ENCODE measurements around the gene KNOP1. TPM values are rescaled to one million over a fixed set of nuclear protein-coding genes. Genes with fewer than 3 reads are reported as not detected.

KNOP1 gene
- total and polyA plus RNA-seq, 2 of the 13 experiments (the other 11 are each of a cell fraction or from before 2014, with no cell fraction given): 21.2 to 57.5 TPM

DNA sequence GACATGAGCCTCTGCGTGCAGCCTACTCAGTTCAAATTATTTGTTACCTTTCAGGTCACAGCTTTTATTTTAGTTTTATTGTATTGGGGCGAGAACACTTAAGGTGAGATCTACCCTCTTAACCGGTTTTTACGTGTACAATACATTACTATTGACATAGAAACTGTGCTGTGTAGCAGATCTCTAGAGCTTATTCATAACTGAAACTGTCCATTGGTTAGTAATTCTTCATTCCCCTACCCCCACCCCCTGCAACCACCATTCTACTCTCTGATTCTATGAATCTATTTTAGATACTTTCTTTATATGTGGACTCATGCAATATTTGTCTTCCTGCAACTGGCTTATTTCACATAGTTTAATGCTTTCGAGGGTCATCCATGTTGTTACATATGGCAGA is 43.5 kb downstream of the KNOP1 start (continued):
- TF ChIP-seq, protein P1, sequence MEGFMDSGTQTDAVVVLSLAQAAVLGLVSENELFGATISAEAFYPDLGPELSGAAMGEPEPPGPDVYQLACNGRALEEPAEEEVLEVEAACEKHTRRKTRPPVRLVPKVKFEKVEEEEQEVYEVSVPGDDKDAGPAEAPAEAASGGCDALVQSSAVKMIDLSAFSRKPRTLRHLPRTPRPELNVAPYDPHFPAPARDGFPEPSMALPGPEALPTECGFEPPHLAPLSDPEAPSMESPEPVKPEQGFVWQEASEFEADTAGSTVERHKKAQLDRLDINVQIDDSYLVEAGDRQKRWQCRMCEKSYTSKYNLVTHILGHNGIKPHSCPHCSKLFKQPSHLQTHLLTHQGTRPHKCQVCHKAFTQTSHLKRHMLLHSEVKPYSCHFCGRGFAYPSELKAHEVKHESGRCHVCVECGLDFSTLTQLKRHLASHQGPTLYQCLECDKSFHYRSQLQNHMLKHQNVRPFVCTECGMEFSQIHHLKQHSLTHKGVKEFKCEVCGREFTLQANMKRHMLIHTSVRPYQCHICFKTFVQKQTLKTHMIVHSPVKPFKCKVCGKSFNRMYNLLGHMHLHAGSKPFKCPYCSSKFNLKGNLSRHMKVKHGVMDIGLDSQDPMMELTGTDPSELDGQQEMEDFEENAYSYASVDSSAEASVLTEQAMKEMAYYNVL (CRISPR knock-in tag; IDR thresholded peaks at IDR 0.05; ENCODE audit: borderline replicate concordance): no peak

DNA sequence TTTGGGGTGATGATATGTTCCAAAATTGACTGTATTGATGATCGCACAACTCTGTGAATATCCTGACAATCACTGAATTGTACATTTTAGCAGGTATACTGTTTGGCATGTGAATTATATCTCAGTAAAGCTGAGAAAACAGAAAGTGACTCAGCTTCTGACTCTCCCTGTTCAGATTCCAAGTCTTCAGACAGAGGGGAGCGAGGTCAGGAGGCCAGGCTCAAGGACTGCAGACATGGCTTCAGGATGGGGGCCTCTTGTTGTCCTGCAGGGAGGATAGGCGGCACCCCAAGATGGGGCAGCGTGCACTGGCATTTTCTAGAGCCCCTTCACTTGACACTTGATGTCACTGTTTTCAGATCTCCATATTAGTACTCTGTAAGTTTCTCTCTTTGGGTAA is 45.6 kb downstream of the KNOP1 start:
- ATAC-seq (no peak), DNase-seq (ENCODE audit: low spot score) (no peak), FAIRE-seq (no peak)
- Histone ChIP-seq H3K4me3 (replicated peaks in 1 of 3; ENCODE audit: insufficient read depth in 1 of 3, low read depth in 2 of 3, low read length in 3 of 3) (no peak overlapping the region), H3K9me3 (ENCODE audit: low read length) (no peaks in the 10 kb centered on the region), H3K36me3 (replicated peaks in 1 of 2; ENCODE audit: control insufficient read depth in 1 of 2, insufficient read depth in 2 of 2, low read length in 2 of 2) (no peaks in the 10 kb centered on the region), H2AFZ (ENCODE audit: low read length) (no peak overlapping the region), H3K4me2 (ENCODE audit: low read depth, low read length) (no peak overlapping the region), H3K4me1 (ENCODE audit: insufficient read depth, low read length) (peaks cover 9% of the 10 kb centered on the region), H4K20me1 (ENCODE audit: insufficient read depth, low read length) (no peaks in the 10 kb centered on the region), H3K27ac (ENCODE audit: extremely low read length, insufficient read depth, low read length) (no peak overlapping the region), H3K9ac (ENCODE audit: insufficient read depth, low read depth, low read length) (no peak overlapping the region), H3K27me3 (ENCODE audit: control insufficient read depth in 1 of 2, insufficient read depth in 2 of 2, low read length in 2 of 2) (no peaks in the 10 kb centered on the region), H3K79me2 (ENCODE audit: insufficient read depth, low read length) (no peaks in the 10 kb centered on the region)
- WGBS (ENCODE audit: low lambda C conversion rate): 55% methylated on average over 4 of the region's 4 CpGs
- ChIA-PET CTCF (ENCODE audit: low intra/inter-chr PET ratio, low total read pairs) (no interaction called here), POLR2A (no interaction called here)
- TF ChIP-seq GABPB1 (CRISPR knock-in tag; IDR thresholded peaks at IDR 0.05) (no peak), ZNF333 (CRISPR knock-in tag; IDR thresholded peaks at IDR 0.05; ENCODE audit: borderline replicate concordance) (no peak), ZFYVE20 (CRISPR knock-in tag; IDR thresholded peaks at IDR 0.05; ENCODE audit: borderline replicate concordance, low read depth) (no peak), SOX6 (IDR thresholded peaks at IDR 0.05) (no peak), SOX6 (CRISPR knock-in tag; IDR thresholded peaks at IDR 0.05) (no peak)
- TF ChIP-seq, protein P2, sequence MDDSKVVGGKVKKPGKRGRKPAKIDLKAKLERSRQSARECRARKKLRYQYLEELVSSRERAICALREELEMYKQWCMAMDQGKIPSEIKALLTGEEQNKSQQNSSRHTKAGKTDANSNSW (CRISPR knock-in tag; IDR thresholded peaks at IDR 0.05; ENCODE audit: borderline replicate concordance): no peak
- in situ Hi-C loops (cut with HindIII; ENCODE audit: extremely low pct_ligation_motif_present, low pct_unique_long_range_greater_than_20kb): no loop called here
- intact Hi-C loops (cut with micrococcal nuclease; ENCODE audit: unreplicated experiment): no loop called here
- no TSS peak for BruUV-seq (replicated peaks)

All from HepG2 (cell line).